ENCODE measurements around the gene WWC1.

Gene WWC1

GRCh38 chr5:168327019-168327421 lies 35.6 kb downstream of the WWC1 start:
- no peak overlapping the region for H2BK5ac ChIP-seq (ENCODE audit: low read depth, low read length, poor library complexity)
- WGBS (ENCODE audit: extremely low coverage, insufficient coverage, insufficient read length) = no CpG with 5 or more reads among the region's 3 CpGs
- H3K27me3 ChIP-seq (ENCODE audit: insufficient read depth, low read length) = no peaks in the 10 kb centered on the region
- no peak overlapping the region for H3K14ac ChIP-seq (ENCODE audit: low read length)
- H4K12ac ChIP-seq (ENCODE audit: low read depth, low read length) = no peak overlapping the region
- no peaks in the 10 kb centered on the region for H3K79me2 ChIP-seq (ENCODE audit: control insufficient read depth, insufficient read depth, low read length, poor library complexity)
- DNase-seq = peak; percentile 45 to 48
- H3K4me2 ChIP-seq (ENCODE audit: low read length) = no peak overlapping the region
- H3K4ac ChIP-seq (ENCODE audit: low read depth, low read length) = peak overlapping the region; percentile 20
- no peak overlapping the region for H3K27ac ChIP-seq (ENCODE audit: low read depth, low read length)
- no peaks in the 10 kb centered on the region for H3K36me3 ChIP-seq (ENCODE audit: control insufficient read depth in 1 of 2, insufficient read depth in 2 of 2, low read length in 2 of 2)
- no peaks in the 10 kb centered on the region for H3K9me3 ChIP-seq (ENCODE audit: insufficient read depth, low read depth, low read length)
- no peak overlapping the region for H3K9ac ChIP-seq (ENCODE audit: low read length)
- peaks cover 4% of the 10 kb centered on the region for H3K79me1 ChIP-seq (ENCODE audit: low read length)
- H4K91ac ChIP-seq (ENCODE audit: low read depth, low read length) = no peak overlapping the region
- no peak overlapping the region for H3K4me3 ChIP-seq (ENCODE audit: low read depth, low read length)
- H2AK5ac ChIP-seq (ENCODE audit: low read length) = no peak overlapping the region
- no peak overlapping the region for H4K8ac ChIP-seq (ENCODE audit: low read depth, low read length)
- H3K4me1 ChIP-seq (ENCODE audit: control insufficient read depth in 1 of 2, insufficient read depth in 2 of 2, low read length in 2 of 2) = peaks cover 10 to 28% of the 10 kb centered on the region in 2 experiments
- no peak overlapping the region for H3K23ac ChIP-seq (ENCODE audit: low read length)
- no peak overlapping the region for H2BK12ac ChIP-seq (ENCODE audit: low read length)
- no peak overlapping the region for H2AFZ ChIP-seq (ENCODE audit: insufficient read depth, low read length, poor library complexity)
- no peak overlapping the region for H2BK120ac ChIP-seq (ENCODE audit: insufficient read depth, low read length, poor library complexity)
- no peak overlapping the region for H3K18ac ChIP-seq (ENCODE audit: low read length)

GRCh38 chr5:168327451-168327850 lies 36.0 kb downstream of the WWC1 start:
- no peak overlapping the region for H3K4me2 ChIP-seq (ENCODE audit: low read length)
- H3K18ac ChIP-seq (ENCODE audit: low read length) = no peak overlapping the region
- H2AK5ac ChIP-seq (ENCODE audit: low read length) = no peak overlapping the region
- no peak overlapping the region for H4K8ac ChIP-seq (ENCODE audit: low read depth, low read length)
- no peak overlapping the region for H3K27ac ChIP-seq (ENCODE audit: low read depth, low read length)
- no peak overlapping the region for H3K9ac ChIP-seq (ENCODE audit: low read length)
- no peaks in the 10 kb centered on the region for H3K27me3 ChIP-seq (ENCODE audit: insufficient read depth, low read length)
- H2BK12ac ChIP-seq (ENCODE audit: low read length) = no peak overlapping the region
- DNase-seq = no peak
- H2BK5ac ChIP-seq (ENCODE audit: low read depth, low read length, poor library complexity) = no peak overlapping the region
- peaks cover 4% of the 10 kb centered on the region for H3K79me1 ChIP-seq (ENCODE audit: low read length)
- no peak overlapping the region for H3K4me3 ChIP-seq (ENCODE audit: low read depth, low read length)
- no CpG with 5 or more reads among the region's 2 CpGs for WGBS (ENCODE audit: extremely low coverage, insufficient coverage, insufficient read length)
- no peaks in the 10 kb centered on the region for H3K36me3 ChIP-seq (ENCODE audit: control insufficient read depth in 1 of 2, insufficient read depth in 2 of 2, low read length in 2 of 2)
- no peak overlapping the region for H3K14ac ChIP-seq (ENCODE audit: low read length)
- no peak overlapping the region for H4K91ac ChIP-seq (ENCODE audit: low read depth, low read length)
- H3K23ac ChIP-seq (ENCODE audit: low read length) = no peak overlapping the region
- no peaks in the 10 kb centered on the region for H3K9me3 ChIP-seq (ENCODE audit: insufficient read depth, low read depth, low read length)
- H2AFZ ChIP-seq (ENCODE audit: insufficient read depth, low read length, poor library complexity) = no peak overlapping the region
- no peaks in the 10 kb centered on the region for H3K79me2 ChIP-seq (ENCODE audit: control insufficient read depth, insufficient read depth, low read length, poor library complexity)
- no peak overlapping the region for H4K12ac ChIP-seq (ENCODE audit: low read depth, low read length)
- peaks cover 10 to 28% of the 10 kb centered on the region in 2 experiments for H3K4me1 ChIP-seq (ENCODE audit: control insufficient read depth in 1 of 2, insufficient read depth in 2 of 2, low read length in 2 of 2)
- peak overlapping the region; percentile 20 for H3K4ac ChIP-seq (ENCODE audit: low read depth, low read length)
- no peak overlapping the region for H2BK120ac ChIP-seq (ENCODE audit: insufficient read depth, low read length, poor library complexity)

- Histone ChIP-seq H3K36me3 (ENCODE audit: control insufficient read depth in 1 of 2, insufficient read depth in 2 of 2, low read length in 2 of 2) (no peaks in the 10 kb centered on the region), H4K91ac (ENCODE audit: low read depth, low read length) (no peak overlapping the region), H3K27ac (ENCODE audit: low read depth, low read length) (no peak overlapping the region), H3K79me1 (ENCODE audit: low read length) (peaks cover 4% of the 10 kb centered on the region), H3K14ac (ENCODE audit: low read length) (no peak overlapping the region), H3K4me2 (ENCODE audit: low read length) (no peak overlapping the region), H3K4ac (ENCODE audit: low read depth, low read length) (no peak overlapping the region), H3K18ac (ENCODE audit: low read length) (no peak overlapping the region), H3K23ac (ENCODE audit: low read length) (no peak overlapping the region), H2BK12ac (ENCODE audit: low read length) (no peak overlapping the region), H3K4me3 (ENCODE audit: low read depth, low read length) (no peak overlapping the region), H3K27me3 (ENCODE audit: insufficient read depth, low read length) (no peaks in the 10 kb centered on the region), H3K4me1 (ENCODE audit: control insufficient read depth in 1 of 2, insufficient read depth in 2 of 2, low read length in 2 of 2) (peaks cover 10 to 28% of the 10 kb centered on the region in 2 experiments), H4K12ac (ENCODE audit: low read depth, low read length) (no peak overlapping the region), H2BK120ac (ENCODE audit: insufficient read depth, low read length, poor library complexity) (no peak overlapping the region), H3K9ac (ENCODE audit: low read length) (no peak overlapping the region), H3K9me3 (ENCODE audit: insufficient read depth, low read depth, low read length) (no peaks in the 10 kb centered on the region), H2BK5ac (ENCODE audit: low read depth, low read length, poor library complexity) (no peak overlapping the region), H4K8ac (ENCODE audit: low read depth, low read length) (no peak overlapping the region), H3K79me2 (ENCODE audit: control insufficient read depth, insufficient read depth, low read length, poor library complexity) (no peaks in the 10 kb centered on the region), H2AK5ac (ENCODE audit: low read length) (no peak overlapping the region), H2AFZ (ENCODE audit: insufficient read depth, low read length, poor library complexity) (no peak overlapping the region)
- no peak for DNase-seq
- no CpG with 5 or more reads among the region's 4 CpGs for WGBS (ENCODE audit: extremely low coverage, insufficient coverage, insufficient read length)
These were observed 36.5 kb downstream of the WWC1 start for GRCh38 chr5:168327994-168328393.

- Histone ChIP-seq H3K4ac (ENCODE audit: low read depth, low read length) (peak overlapping the region; percentile 40), H4K8ac (ENCODE audit: low read depth, low read length) (no peak overlapping the region), H3K79me2 (ENCODE audit: control insufficient read depth, insufficient read depth, low read length, poor library complexity) (no peaks in the 10 kb centered on the region), H2BK120ac (ENCODE audit: insufficient read depth, low read length, poor library complexity) (no peak overlapping the region), H3K4me2 (ENCODE audit: low read length) (no peak overlapping the region), H3K27ac (ENCODE audit: low read depth, low read length) (no peak overlapping the region), H2AK5ac (ENCODE audit: low read length) (no peak overlapping the region), H3K23ac (ENCODE audit: low read length) (no peak overlapping the region), H3K14ac (ENCODE audit: low read length) (no peak overlapping the region), H3K4me3 (ENCODE audit: low read depth, low read length) (no peak overlapping the region), H4K91ac (ENCODE audit: low read depth, low read length) (no peak overlapping the region), H2BK5ac (ENCODE audit: low read depth, low read length, poor library complexity) (no peak overlapping the region), H3K18ac (ENCODE audit: low read length) (no peak overlapping the region), H3K36me3 (ENCODE audit: control insufficient read depth in 1 of 2, insufficient read depth in 2 of 2, low read length in 2 of 2) (no peaks in the 10 kb centered on the region), H2BK12ac (ENCODE audit: low read length) (no peak overlapping the region), H3K9me3 (ENCODE audit: insufficient read depth, low read depth, low read length) (no peaks in the 10 kb centered on the region), H2AFZ (ENCODE audit: insufficient read depth, low read length, poor library complexity) (no peak overlapping the region), H3K9ac (ENCODE audit: low read length) (no peak overlapping the region), H3K27me3 (ENCODE audit: insufficient read depth, low read length) (no peaks in the 10 kb centered on the region), H3K4me1 (ENCODE audit: control insufficient read depth in 1 of 2, insufficient read depth in 2 of 2, low read length in 2 of 2) (peaks cover 10 to 28% of the 10 kb centered on the region in 2 experiments), H3K79me1 (ENCODE audit: low read length) (peaks cover 4% of the 10 kb centered on the region), H4K12ac (ENCODE audit: low read depth, low read length) (no peak overlapping the region)
- no CpG with 5 or more reads among the region's 6 CpGs for WGBS (ENCODE audit: extremely low coverage, insufficient coverage, insufficient read length)
- no peak for DNase-seq
These were observed 37.4 kb downstream of the WWC1 start for GRCh38 chr5:168328814-168329213.

Measured in trophoblast cell (in vitro differentiated cells and primary cell).